NCI-H146 treated with DMSO at 0.1 percent for 48 hours (cell line): Measurements from ENCODE around the gene ZPLD1.
A peak's percentile ranks its signal among the peaks of the same experiment; 100 is the strongest.

Source experiments
- DNase-seq: peaks from one replicate; lab custom pipeline; 2025; ENCODE audit not compliant: unreplicated experiment; lab: John Stamatoyannopoulos, UW

The ZPLD1 gene

DNA sequence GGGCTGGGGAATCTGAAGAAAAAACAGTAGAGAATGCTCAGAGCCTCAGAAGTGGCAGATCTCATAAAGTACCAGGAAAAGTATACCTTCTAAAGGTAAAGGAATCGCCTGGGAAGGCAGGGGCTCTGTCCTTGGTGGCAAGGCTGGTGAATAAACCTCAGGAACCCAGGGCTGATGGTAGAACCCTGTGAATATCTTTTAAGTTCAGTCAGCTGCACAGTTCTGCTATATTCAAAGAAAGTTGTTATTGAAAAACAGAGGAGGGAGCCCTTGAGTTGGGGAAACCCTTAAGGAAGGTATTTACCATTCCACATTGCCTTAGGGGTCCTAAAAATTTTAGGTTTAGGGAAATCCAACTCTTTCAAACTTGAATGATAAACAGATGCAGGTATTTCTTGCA is 31.2 kb downstream of the ZPLD1 start:
- peak; percentile 19 for DNase-seq

DNA sequence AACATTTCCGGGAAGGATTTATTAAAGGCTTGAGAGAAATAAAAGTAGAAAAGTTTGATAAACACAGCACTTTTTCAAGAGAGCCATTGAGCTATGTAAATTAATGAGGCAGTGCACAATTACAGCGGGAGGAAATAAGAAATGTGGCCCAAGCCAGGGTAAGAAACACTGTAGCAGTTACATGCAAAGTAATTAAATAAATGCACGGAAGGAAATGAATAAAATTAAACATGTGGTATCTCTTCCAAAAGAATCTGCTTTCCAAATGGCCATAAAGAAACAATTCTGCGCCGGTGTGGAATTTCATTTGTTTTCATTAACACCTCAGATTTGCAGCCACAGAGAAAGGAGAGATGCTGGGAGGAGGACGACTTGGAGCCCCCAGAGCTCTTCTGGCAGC is 35.3 kb downstream of the ZPLD1 start:
- DNase-seq: no peak

DNA sequence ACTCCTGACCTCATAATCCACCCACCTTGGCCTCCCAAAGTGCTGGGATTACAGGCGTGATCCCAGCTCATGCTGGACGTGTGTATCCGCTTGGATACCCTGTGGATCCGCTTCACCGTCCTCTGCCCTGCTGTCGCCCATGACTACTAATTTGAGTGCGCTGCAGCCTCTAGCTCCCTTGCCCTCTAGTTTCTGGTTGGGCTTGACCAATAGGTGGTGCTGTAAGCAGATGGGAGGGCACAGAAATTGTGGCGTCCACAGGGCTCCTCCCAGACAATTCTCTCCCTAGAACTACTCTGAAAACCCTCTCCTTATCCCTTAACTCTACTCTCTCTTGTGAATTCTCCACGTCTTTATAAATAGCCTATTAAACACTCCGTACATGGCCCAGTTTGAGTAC is 36.2 kb downstream of the ZPLD1 start:
- DNase-seq: no peak

DNA sequence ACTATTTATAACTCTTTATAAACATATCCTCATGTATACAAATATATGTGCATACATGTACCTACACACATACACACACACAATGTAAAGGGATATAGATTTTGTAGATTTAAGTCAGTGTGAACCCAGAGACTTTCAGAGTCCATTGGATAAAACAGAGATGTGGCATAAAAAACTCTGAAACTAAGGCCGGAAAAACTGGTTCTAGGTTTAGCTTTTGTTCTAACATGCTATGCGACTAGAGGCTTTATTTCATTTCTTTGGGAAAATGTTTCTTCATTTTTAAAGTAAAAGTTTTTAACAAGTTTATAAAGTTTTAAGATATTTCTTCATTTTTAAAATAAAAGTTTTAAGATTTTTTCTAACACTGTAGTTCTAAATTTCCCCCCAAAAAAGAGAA is 36.7 kb downstream of the ZPLD1 start:
- DNase-seq: no peak

DNA sequence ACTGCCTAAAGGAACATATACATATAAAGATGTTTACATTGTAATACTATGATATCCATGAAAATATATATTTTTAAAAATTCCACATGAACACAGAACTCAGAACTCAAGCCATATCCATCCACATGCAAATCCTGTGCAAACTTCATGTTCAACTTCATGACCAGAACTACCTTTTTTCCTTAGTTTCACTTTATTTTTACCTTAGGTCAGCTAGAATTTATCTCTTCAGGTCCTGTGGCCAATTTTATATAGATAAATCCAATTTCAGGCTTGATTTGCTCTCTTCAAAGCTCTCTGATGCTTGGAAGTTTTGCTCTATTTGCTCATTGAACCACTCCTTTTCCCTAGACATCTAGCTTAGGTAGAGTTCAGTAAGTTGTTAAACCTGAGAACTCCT is 38.8 kb downstream of the ZPLD1 start:
- no peak for DNase-seq

DNA sequence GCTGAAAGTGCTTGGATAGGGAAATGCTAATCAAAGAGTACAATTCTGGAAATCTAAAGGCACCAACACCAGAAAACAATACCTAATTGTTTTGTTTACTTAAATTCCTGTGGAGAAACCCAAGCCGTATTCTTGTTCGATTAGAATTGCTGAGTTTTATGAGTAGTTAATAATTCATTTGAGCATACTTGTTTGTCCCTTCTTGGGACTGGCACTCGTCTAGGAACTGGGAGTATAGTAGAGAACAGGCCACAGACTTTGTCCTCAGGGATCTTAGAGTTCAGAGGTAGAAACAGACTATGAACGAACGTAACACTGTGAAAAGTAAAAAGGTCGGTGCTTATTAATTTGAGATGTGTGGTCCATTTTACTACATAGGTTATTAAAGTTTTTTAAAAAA is 39.4 kb downstream of the ZPLD1 start:
- no peak for DNase-seq

DNA sequence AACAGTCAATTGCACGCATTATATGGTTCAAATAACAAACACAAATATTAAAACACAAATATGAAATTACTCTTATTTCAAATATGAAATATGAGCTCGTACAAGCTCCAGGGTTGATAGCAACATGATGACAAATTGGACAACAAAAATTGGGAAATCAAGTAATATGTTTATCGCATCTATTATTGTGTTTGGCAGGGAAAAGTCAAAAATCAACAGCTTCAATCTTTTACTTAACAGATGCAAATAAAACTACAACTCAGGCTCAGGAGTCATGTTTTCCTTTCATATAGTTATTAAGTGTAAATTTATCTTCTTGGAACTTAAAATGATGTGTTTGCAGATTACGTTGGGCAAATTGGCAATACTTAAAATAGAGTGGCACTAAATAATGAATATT is 41.4 kb downstream of the ZPLD1 start:
- no peak for DNase-seq

DNA sequence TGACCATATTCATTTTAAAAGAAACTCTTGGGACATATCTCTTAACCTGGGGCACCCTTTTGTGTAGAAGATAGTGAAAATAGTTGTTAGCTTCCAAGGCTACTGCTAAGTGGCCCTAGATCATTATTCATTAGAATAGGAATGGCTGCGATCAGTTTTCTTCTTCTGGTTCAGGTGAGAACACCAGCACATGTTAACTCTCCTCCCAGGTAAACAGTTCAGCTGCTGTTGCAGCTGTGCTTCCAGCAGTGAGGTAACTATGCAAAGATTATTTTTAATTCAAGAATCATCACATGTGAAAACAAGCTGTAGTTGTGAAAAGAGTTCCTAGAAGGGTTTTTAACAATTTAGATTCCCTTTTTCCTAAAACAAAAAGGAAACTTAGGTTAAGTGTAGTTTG is 43.3 kb downstream of the ZPLD1 start:
- peak; percentile 35 for DNase-seq

DNA sequence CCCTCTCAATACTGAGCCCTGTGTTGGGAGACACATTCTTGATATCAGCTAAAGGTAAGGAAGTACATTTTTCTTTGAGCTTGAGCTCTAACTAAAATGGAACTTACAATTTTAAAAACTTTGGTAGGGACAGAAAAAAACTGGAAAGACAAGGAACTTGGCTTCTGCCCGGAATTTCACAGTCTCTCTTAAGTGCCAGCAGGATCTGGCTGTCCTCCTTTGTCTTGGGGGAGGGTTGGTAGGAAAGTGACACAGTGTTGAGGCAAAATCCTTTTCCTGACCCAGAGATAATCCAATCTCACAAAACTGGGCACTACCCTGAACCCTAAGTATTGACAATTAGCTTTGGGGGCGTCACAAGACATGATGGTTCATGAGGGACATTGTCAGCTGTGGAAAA is 45.3 kb downstream of the ZPLD1 start:
- DNase-seq: no peak

DNA sequence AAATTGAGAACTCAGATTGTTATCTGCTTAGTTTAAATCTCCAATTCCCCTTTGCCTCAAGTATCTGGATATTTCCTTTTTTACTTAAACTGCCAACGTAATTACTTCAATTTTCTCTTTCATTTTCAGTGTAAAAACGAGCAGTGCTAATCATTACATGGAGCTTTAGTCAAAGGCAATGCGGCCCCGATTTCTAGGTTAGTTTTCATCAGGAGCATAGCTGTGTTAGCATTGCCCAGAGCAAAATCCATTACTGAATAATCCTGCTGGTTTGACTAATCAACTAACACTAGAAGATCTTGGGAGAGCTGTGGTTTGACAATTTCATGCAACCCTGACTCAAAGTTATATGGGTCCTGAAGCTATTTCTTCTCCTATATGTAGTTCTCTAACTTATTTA is 46.2 kb downstream of the ZPLD1 start:
- DNase-seq: no peak

DNA sequence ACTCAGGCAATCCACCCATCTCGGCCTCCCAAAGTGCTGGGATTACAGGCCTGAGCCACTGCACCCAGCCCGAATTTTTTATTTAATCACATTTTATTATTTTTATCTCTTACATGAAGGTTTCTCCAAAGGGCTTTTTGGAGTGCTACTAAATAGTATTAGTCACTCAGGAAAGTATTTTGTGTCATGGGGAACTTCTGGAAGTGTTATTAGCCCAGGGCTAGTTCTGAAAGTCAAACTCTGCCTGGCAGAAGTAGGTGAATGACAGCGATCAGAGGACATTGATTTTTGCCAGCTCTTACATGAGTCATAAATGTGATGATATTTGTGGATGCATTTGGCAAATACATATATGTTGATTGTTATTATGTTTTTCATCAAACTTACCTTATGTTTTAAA is 48.7 kb downstream of the ZPLD1 start:
- DNase-seq: no peak

DNA sequence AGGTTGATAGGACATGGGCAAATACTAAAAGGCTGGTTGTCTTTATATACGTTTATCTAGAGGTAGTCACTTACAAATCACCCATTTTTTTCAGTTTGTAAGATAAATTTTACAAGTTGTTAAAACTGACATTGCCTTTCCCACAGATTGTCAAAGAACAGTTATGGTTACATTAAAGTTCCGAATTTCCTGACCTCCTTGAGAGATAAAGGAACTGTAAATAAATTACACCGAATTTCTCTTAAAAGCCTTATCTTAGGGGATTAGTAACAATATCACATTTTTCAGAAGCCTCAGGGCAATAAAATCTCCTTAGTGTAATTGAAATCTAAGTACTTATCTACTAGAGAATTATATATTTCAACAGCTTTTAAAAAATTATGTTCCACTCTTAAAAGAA is 49.5 kb downstream of the ZPLD1 start:
- DNase-seq: no peak

DNA sequence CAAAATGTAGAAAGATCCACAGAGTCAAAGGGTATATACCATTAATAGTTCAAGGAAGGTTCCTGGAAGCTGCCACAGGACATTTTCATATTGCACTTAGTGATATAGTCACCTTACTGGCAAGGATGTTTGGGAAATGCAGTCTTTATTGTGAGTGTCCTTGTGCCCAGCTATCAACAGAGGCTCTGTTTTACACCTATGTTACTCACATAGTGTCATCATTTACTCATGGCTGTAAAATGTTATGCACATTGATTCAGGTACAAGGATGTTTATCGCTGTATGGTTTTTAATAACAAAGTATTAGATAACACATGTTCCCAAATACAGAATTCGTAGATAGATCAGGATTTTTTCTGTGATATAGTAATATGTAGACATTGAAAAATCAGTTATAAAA is 50.9 kb downstream of the ZPLD1 start:
- no peak for DNase-seq

DNA sequence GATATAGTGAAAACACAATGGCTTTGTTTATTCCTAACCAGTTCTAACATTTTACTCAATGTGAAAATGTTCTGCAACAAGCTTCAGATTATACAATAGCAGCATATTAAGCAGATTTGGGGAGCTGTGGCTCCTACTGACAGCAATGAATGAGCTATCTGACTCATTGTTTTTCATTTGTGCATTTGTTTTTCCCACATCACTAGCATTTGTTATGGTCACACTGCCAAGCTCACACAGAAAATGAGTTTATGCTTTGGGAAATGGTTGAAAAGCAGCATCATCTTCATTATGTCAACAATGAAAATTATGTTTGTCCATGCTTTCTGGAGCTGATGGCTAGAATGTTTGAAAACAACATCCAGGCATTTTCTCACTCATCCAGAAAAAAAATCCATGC is 53.5 kb downstream of the ZPLD1 start:
- no peak for DNase-seq

DNA sequence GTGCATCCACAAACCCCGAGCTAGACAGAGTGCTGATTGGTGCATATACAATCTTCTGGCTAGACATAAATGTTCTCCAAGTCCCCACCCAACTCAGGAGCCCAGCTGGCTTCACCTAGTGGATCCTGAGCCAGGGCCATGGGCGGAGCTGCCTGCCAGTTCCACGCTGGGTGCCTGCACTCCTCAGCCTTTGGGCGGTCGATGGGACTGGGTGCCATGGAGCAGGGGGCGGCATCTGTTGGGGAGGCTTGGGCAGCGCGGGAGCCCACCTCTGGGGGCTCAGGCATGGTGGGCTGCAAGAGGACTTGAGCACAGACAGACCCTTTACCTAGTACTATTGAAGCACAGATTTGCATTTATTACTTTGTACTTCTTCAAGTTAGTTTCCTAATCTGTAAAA is 57.5 kb downstream of the ZPLD1 start:
- DNase-seq: no peak

DNA sequence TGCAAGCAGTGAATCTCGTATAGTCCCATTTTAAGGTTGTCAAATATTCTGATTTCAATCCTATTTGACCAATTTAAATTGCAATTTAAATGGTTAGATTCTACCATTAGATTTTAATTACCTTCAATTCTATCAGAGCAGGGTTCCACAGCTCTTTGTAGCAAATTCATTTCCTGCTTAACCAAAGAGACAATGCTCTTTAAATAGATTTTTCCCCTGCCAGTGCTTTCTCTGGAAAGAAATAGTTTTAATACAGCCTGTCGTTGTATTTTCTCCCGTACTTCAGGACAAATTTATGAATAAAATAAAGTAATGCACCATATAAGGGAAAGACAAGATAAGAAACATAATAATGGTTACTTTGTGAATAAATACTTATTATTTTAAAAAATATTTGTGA is 62.8 kb downstream of the ZPLD1 start:
- no peak for DNase-seq

DNA sequence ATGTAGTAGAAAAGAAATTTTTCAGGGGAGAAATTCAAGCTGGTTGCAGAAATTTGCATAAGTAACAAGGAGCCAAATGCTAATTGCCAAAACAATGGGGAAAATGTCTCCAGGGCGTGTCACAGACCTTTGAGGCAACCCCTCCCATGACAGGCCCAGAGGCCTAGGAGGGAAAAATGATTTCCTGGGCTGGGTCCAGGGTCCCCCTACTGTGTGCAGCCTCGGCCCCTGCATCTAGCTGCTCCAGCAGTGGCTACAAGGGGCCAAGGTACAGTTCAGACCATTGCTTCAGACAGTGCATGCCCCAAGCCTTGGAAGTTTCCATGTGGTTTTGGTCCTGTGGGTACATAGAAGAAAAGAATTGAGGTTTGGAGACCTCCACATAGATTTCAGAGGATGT is 70.7 kb downstream of the ZPLD1 start:
- DNase-seq: no peak

DNA sequence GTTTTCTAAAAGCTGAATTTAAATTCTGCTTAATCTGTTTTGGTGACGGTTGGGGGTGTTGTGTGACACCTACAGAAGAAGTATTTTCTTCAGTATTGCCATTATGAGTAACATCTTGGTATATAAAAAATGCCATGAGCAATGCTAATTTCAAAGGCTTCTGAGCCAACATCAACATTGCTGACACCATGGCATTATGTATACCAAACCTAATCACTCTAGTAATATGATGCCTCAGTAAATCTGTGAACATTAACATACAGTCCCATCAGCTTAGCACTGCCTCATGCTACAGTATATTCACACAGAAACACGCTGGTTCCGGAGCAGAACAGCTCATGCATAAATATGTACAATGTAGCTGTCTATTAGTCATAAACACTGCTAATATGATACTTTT is 75.8 kb downstream of the ZPLD1 start:
- DNase-seq: no peak

DNA sequence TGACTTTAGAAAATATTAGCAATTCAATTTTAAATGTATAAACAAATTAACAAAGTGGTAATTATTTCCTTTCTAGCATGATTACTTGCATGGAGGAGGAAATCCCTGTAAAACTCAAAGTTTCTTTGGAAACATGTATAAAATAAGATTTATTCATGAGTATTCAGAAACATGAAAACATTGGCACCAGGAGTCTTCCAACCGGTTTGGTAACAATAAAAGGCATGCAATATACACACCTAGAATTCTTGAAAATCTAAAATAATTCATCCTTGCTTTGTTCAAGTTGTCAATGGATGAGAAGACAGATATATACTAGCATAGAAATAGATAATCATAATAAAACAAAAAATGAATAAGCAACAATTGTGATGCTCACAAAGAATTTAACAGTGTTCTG is 76.4 kb downstream of the ZPLD1 start:
- no peak for DNase-seq

DNA sequence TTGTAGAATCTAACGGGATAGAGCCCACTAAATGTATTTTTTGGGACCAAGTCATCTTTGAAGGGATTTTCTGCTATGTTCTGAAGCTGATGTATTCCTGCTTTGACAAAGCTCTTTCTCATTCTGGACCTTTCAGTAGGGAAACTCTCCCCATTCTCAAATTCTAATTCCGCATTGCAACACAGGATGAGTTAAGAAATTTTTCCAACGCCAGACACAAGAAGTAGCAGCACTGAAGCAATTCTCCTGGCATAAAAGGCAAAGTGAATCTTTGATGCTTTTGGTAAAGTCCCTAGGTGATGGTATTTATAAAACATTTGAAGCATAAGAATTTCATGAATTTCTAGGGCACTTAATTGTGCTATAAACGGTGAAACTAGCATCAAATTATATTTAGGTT is 76.8 kb downstream of the ZPLD1 start:
- no peak for DNase-seq

DNA sequence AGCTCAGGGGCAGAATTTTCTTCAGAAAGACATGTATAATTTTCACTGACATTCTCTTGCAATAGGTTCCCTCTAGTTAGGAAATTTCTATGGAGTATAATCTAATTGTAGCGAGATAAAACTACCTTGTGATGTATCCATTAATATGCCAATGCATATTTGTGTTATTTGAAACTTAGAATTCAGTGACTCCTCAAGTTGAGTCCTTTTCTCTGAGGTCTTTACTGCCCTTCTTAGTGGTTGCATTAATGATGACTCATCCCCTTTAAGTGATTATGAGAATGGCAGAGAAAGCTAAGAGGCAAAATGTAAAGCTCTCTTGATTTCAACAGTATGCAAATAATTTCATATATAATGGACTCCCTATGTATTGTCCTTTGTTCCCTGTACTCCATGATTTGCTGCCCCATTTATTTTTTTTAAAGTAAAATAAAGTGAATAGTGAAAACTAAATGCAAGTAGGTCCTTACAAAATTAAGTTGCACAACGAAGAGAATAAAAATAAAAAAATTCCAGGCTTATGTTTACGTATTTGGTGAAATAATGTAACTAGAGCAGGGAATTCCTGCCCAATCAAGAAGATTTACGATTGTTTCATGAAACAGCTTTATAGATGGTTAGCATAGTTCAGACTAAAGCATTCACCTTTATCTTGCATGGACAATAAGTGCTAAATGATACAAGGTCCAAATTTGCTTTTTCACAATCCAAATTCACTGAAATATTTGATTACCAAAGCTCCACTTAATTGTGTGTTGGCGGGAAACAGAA is 78.1 kb downstream of the ZPLD1 start:
- DNase-seq: no peak

DNA sequence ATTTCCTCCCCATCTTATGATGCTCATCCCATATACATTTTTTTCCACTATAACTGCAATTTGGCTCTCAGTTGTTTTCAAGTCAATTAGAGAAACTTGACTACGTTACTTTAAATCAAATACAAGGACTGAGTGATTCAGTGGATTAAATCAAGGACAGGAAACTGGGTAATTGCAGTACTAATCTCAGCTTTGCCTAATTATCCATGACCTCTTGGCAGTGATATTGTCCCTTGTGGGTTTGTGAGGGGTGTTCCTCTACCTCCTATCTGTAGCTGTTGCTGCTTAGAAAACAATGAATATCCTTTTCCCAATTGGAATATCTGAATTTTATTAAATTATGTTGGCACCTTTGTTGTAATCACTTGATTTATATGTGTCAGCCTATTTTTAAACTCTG is 79.4 kb downstream of the ZPLD1 start:
- DNase-seq: peak; percentile 5

DNA sequence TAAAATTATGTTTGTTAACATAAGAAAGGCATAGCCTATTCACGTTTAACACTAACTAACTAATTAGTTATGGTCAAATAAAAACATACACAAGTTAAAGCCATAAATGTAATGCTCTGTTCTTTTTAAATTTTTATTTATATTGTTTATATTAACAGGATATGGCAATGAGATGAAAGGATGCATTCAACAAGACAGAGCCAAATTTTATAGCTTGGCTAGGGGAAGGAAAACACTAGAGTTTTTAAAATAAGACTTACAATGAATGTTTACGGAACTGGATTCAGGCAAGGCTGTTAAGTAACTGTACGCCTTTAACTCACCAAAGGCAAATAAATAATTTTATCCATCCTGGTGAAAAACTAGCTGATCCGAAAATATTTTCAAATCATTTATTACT is 86.4 kb downstream of the ZPLD1 start:
- no peak for DNase-seq

DNA sequence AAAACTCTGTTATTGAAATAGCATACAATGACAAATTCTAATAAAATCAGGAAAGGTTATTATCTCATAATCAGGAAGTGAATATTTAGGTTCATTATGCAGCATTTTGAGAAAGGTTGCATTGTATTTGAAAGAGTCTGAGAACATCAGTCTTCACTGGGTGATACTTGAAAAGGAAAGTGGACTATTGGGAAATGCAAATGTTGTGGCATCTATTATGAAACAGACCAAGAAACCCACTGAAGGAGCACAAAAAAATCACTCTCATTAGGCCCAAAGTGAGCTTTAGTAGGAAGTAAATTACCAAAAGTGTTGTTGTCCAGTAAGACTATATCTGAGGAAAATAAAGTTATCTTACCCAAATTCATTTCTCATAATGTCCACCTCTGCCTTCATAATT is 90.8 kb downstream of the ZPLD1 start:
- no peak for DNase-seq
